MCF 10A (cell line): ENCODE data around the gene CGN. TPM values are rescaled to one million over a fixed set of nuclear protein-coding genes. Genes with fewer than 3 reads are reported as not detected.

ENCODE experiments used
- BruUV-seq: library from RNA; stranded (reverse); fragments of 400-500 nt; replicated peaks from 2 replicates; lab custom pipeline; 2021; lab: Mats Ljungman, UMichigan
- CTCF ChIA-PET: fragments of 300-600 bp; sonication (Branson Sonifier 250); formaldehyde crosslinking; extraction: SDS; loops from one replicate; lab custom pipeline; 2021; ENCODE audit warnings: antibody characterized with exemption, inconsistent platforms; lab: Yijun Ruan, JAX
- POLR2A ChIA-PET: fragments of 300-600, 350-650 bp; sonication (Branson Sonifier 250); formaldehyde crosslinking; extraction: SDS; loops from one replicate; lab custom pipeline; 2020; ENCODE audit warnings: antibody characterized with exemption, inconsistent platforms; lab: Yijun Ruan, JAX
- DNase-seq: peaks from one replicate; pipeline ENCODE4 v3.0.0-alpha.2; 2018; ENCODE audit not compliant: unreplicated experiment
- H3K27ac Mint-ChIP-seq: one replicate; pipeline ENCODE4 v1.8.0; 2022; ENCODE audit warnings: mild to moderate bottlenecking, low read depth, mixed read lengths; ENCODE audit not compliant: unreplicated experiment
- H3K27me3 Mint-ChIP-seq: one replicate; pipeline ENCODE4 v1.8.0; 2022; ENCODE audit warnings: mixed read lengths; ENCODE audit not compliant: insufficient read depth, unreplicated experiment
- H3K36me3 Mint-ChIP-seq: one replicate; pipeline ENCODE4 v1.8.0; 2022; ENCODE audit warnings: mild to moderate bottlenecking, moderate library complexity, mixed read lengths; ENCODE audit not compliant: insufficient read depth, unreplicated experiment
- H3K4me1 Mint-ChIP-seq: one replicate; pipeline ENCODE4 v1.8.0; 2022; ENCODE audit warnings: mixed read lengths; ENCODE audit not compliant: insufficient read depth, unreplicated experiment
- H3K4me3 Mint-ChIP-seq: one replicate; pipeline ENCODE4 v1.8.0; 2022; ENCODE audit warnings: mild to moderate bottlenecking, moderate library complexity, mixed read lengths; ENCODE audit not compliant: unreplicated experiment
- H3K9me3 Mint-ChIP-seq: one replicate; pipeline ENCODE4 v1.8.0; 2022; ENCODE audit warnings: mixed read lengths; ENCODE audit not compliant: unreplicated experiment
- CTCF ChIP-seq: fragments of 200-600 bp; IDR thresholded peaks from one replicate; pipeline ENCODE4 v1.8.0; 2022; ENCODE audit warnings: antibody characterized with exemption, mild to moderate bottlenecking; ENCODE audit not compliant: unreplicated experiment
- intact Hi-C: fragments of 100-400 bp; cut with micrococcal nuclease; formaldehyde crosslinking; loops from 2 replicates; pipeline ENCODE4 v1.14.1; 2022
- total RNA-seq: library from RNA; stranded (reverse); gene quantifications from 2 replicates; pipeline ENCODE4 v1.2.3, GENCODE V29; 2022

The CGN gene
- total RNA-seq, 1 experiment from 2014 or later = 0.33 TPM

GRCh38 chr1:151533870-151534269 is 22.7 kb downstream of the CGN start:
- POLR2A ChIA-PET = no interaction called here
- intact Hi-C loops = loop anchor here (1.0 kb wide), 6 partner anchors 60 to 467 kb away; no protein-coding TSS in a partner anchor
- CTCF ChIA-PET = interaction anchor here (0.5 to 6.3 kb wide), 21 partner anchors 15 to 306 kb away, joined by 3 to 53 read pairs (median 3); partner anchors contain the start of gene CGN
- Mint-ChIP-seq H3K9me3 (no peaks in the 10 kb centered on the region), H3K27me3 (no peaks in the 10 kb centered on the region), H3K4me1 (peaks cover 25% of the 10 kb centered on the region), H3K27ac (no peak overlapping the region), H3K36me3 (no peaks in the 10 kb centered on the region), H3K4me3 (no peak overlapping the region)
- DNase-seq = no peak
- BruUV-seq = no TSS peak
- TF ChIP-seq CTCF = no peak

- no TSS peak for BruUV-seq
- H3K4me3 Mint-ChIP-seq = no peak overlapping the region
- CTCF ChIA-PET = interaction anchor here (0.6 to 6.3 kb wide), 21 partner anchors 10 to 311 kb away, joined by 3 to 53 read pairs (median 4); partner anchors contain the start of gene CGN
- POLR2A ChIA-PET = interaction anchor here (1.0 to 1.3 kb wide), 2 partner anchors 13 to 75 kb away, joined by 3 to 5 read pairs; partner anchors contain the start of gene POGZ
- H3K27me3 Mint-ChIP-seq = no peaks in the 10 kb centered on the region
- no peaks in the 10 kb centered on the region for H3K9me3 Mint-ChIP-seq
- H3K4me1 Mint-ChIP-seq = peaks cover 28% of the 10 kb centered on the region
- H3K27ac Mint-ChIP-seq = no peak overlapping the region
- H3K36me3 Mint-ChIP-seq = no peaks in the 10 kb centered on the region
- DNase-seq = peak; percentile 89
- TF ChIP-seq CTCF = peak; percentile 95
- intact Hi-C loops = loop anchor here (1.0 kb wide), 6 partner anchors 60 to 467 kb away; no protein-coding TSS in a partner anchor
Measured at GRCh38 chr1:151534662-151535278, 23.6 kb downstream of the CGN start.

GRCh38 chr1:151535326-151536271 is 24.4 kb downstream of the CGN start:
- ChIA-PET POLR2A (interaction anchor here (0.6 to 1.8 kb wide), 5 partner anchors 12 to 76 kb away, joined by 3 to 5 read pairs (median 3); partner anchors contain the start of gene POGZ), CTCF (interaction anchor here (0.6 to 6.3 kb wide), 28 partner anchors 9 to 1852 kb away, joined by 3 to 53 read pairs (median 4); partner anchors contain the start of genes CGN and MRPL9)
- peaks cover 8% of the 10 kb centered on the region for H3K36me3 Mint-ChIP-seq

More at GRCh38 chr1:151535326-151536271, 24.4 kb downstream of the CGN start:
- intact Hi-C loops = no loop called here
- no peak overlapping the region for H3K4me3 Mint-ChIP-seq
- H3K27me3 Mint-ChIP-seq = no peaks in the 10 kb centered on the region
- no peaks in the 10 kb centered on the region for H3K9me3 Mint-ChIP-seq
- no peak for DNase-seq
- no TSS peak for BruUV-seq
- H3K27ac Mint-ChIP-seq = no peak overlapping the region
- no peak for TF ChIP-seq CTCF
- H3K4me1 Mint-ChIP-seq = peaks cover 30% of the 10 kb centered on the region
